Inferior parietal cortex (tissue), 1 donor: ENCODE measurements around the gene COMTD1.

Experiments used
- DNase-seq: peaks from one replicate; pipeline ENCODE4 v3.0.0-alpha.2; 2016; ENCODE audit errors: extremely low spot score

Gene COMTD1

DNA sequence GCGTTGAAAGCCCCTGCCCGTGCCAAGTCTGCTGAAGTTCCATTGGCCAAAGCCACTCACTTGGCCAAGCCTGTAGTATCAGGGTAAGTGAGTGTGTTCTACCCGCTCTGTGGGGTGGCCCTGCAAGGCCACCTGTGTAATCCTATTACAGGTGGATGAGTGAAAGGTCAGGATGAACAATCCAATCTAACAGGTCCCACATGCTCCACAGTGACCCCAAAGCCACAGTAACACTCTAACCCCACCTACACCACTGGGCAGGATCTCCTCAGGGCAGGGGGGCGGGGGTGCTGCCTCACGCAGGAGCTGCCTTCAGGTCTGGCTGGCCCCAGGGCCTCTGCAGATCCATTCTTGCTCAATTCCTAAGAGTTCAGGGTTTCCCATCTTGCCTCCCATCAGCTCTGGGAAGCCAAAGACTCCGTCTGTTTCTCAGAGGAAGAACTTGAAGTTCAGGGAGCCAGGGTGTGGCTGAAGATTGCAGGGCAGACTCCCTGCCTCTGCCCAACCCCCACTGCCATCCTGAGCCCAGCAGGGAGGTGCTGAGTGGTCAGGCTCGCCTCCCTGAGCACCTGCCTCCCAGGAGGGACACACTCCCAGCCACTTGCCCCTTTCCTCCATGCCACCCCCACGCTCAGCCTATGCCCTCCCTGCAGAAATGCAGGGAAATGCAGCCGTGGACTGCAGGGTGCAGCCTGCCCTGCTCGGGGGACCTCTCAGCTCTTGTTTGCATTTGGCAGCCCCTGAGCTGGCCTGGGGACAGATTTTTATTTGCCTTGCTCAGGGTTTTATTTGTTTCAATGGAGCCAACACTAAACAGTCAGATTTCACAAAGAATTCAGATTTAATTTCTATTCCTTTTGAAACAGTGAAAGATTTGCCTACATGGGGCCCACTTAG is 9.8 kb upstream of the COMTD1 start:
- no peak for DNase-seq

GRCh38 chr10:75244487-75245353 is 9.0 kb upstream of the COMTD1 start:
- no peak for DNase-seq

DNA sequence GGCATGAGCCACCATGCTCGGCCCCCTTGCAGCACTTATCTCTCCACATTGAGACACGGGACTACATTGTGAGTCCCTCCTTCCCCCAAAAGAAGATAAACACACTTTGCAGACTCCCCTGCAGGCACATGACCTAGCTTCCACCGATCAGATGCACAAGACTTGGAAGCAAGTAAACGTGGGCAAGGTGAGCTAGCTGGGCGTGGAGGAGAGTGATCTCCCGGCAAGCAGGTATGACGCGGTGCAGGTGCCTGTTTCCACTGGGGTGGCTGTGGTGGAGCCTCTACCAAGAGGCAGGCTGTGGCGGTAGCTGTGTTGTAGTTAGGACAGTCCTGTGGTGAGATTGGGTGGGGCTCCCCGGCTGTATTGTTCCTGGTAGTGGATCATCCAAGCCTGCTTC is 7.7 kb upstream of the COMTD1 start:
- DNase-seq, result no peak

DNA sequence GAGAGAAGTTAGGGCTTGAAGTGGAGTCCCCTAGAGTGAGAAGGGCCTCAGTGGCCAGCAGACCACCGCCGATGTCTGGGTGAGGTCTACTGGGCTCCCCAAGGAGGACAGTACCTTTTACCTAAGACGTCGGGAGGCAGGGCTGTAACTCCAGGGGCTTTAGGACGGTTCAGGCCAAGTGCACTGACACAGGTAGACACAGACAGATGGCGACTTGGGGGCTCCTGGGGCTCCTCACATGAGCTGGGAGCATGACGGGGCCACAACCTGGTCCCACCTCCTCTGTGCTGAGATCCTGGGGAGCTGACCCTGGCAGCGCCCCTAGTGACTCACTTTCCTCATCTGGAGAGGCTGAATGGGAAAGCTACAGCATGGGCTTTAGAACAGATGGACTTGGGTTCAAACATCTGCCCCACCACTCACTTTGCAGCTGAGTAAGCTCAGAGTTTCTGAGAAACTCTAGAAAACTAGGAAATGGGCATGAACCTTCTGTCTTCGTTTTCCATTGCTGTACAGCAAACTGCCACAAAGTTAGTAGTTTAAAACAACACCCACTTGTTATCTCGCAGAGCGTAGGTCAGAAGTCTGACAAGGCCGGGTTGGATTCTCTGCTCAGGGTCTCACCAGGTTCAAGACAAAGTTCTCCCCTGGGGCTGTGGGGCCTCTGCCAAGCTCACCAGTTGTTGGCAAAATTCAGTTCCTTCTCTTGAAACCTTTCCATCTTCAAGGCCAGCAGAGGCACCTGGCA is 4.7 kb upstream of the COMTD1 start:
- no peak for DNase-seq

GRCh38 chr10:75239096-75239790 is 3.5 kb upstream of the COMTD1 start:
- DNase-seq, result no peak

DNA sequence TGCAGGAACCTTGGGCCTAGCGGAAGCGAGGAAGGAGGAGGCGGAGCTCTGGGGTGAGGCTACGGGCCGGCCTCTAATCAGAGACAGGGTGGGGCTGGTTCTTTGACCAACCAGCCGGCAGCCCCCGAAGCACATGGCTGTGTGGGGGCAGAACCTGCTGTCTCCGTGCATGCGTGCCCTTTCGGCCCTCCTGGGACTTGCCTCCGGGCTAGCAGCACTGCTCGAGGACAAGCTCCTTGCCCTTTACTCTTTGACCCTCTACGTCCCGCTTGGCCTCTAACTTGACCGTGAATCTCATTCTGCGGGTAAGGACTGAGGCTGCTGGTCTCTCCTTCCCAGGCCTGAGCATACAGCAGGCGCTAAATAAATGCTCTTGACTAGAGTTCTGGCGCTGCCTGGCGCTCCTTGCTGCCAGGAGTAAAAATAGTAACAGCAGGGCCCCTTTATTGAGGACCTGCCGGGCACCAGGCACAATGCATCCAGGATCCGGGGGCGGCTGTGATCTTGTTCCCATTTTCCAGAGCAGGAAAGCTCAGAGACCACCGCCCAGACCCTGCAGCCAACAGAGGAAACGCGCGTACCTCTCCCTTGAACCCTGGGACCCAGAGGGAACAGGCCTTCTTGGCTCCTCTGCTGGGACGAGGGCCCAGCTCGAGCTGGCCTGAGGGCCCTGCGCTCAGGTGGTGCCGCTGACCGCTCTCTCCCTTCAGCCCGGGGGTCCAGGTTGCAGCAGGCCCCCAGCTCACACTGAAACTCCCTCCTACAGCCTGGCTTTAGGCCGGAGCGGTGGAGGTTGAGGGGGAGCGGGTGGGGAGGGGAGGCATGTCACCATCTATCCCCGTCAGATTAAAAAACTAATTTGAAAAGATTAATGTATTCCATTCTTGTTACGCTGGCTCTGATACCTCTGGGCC is 2.7 kb upstream of the COMTD1 start:
- DNase-seq, result no peak

- DNase-seq, result no peak
Measured at GRCh38 chr10:75236178-75236825, 545 bp upstream of the COMTD1 start.

- DNase-seq, result no peak
Measured at GRCh38 chr10:75234683-75235374, 928 bp downstream of the COMTD1 start.

DNA sequence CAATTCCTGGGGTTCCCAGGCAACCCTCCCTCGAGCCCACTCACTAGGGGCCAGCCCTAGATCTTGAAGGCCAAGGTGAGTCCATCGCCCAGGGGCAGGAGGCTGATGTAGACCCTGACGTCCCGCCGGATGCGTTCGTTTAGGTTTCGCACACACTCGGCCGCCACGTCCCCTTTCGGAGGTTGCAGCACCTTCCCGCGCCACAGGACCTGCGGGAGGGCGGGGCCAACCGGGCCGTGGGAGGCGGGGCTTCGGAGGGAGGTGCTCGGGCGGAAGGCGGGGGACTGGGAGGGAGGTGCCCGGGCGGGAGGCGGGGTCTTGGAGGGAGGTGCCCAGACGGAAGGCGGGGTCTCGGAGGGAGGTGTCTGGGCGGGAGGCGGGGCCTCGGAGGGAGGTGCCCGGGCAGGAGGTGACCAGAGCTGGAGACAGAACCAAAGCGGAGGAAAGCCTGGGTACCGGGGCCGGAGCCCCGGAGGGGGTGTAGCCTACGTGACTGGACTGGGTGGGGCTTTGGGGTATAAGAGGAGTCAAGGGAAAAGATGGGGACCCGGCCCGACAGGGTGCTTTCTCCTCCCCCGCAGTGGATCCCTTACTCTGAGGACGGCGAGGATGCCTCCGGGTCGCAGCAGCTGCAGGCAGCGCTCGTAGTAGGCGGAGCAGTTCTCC is 1.6 kb downstream of the COMTD1 start:
- peak; percentile 51 for DNase-seq

- DNase-seq, result no peak
Measured at GRCh38 chr10:75233444-75234016, 2.2 kb downstream of the COMTD1 start.

GRCh38 chr10:75231672-75232581 is 3.8 kb downstream of the COMTD1 start:
- DNase-seq, result no peak

- DNase-seq, result peak; percentile 95
Measured at GRCh38 chr10:75230600-75231038, 5.1 kb downstream of the COMTD1 start.

- no peak for DNase-seq
Measured at GRCh38 chr10:75229971-75230370, 5.8 kb downstream of the COMTD1 start.

GRCh38 chr10:75228834-75229233 is 6.9 kb downstream of the COMTD1 start:
- DNase-seq, result no peak

DNA sequence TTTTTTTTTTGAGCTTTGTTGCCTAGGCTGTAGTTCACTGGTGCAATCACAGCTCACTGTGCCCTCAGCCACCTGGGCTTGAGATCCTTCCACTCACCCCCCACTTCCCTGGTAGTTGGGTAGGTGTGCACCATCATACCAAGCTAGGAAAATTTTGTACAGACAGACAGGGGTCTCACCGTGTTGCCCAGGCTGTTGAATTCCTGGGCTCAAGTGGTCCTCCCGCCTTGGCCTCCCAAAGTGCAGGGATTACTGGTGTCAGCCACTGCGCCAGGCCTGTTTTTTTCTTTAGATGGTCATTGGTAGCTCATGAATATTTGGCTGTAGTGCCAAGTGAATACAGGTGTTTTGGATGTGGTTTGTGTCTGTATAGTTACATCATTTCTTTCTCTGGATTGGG is 7.5 kb downstream of the COMTD1 start:
- no peak for DNase-seq

GRCh38 chr10:75226656-75227055 is 9.1 kb downstream of the COMTD1 start:
- no peak for DNase-seq

- no peak for DNase-seq
Measured at GRCh38 chr10:75226095-75226494, 9.7 kb downstream of the COMTD1 start.
